GM18951 (cell line): ENCODE results near the gene PHACTR2.

Source experiments
- POLR2A ChIP-seq: IDR thresholded peaks from 4 replicates; pipeline ENCODE4 v1.6.1; 2011; ENCODE audit warnings: mild to moderate bottlenecking; ENCODE audit not compliant: insufficient read length, insufficient read depth; ENCODE audit errors: extremely low read depth
- in situ Hi-C: fragments of 300-500 bp; cut with MboI; formaldehyde crosslinking; loops from one replicate; pipeline ENCODE4 v1.12.0; 2022; ENCODE audit warnings: low sequenced_read_pairs, mixed read lengths, inconsistent platforms; ENCODE audit not compliant: unreplicated experiment

Gene PHACTR2

DNA sequence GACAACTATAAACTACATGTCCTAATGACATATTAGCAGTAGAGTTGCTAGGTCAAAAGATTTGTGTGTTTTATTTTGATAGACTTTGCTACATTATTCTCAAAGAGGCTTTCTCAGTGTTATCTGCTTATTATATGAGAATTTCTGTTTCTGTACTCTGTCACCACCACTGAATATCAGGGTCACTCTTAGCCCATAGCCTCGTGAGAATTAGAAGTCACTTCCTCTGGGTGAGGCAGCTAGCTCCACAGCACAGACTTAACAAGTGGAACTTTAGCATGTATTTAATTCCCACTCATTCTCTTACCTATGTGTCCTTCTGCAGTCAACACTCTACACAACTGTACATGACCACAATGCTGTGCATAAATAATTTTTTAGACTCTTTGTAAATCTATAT is 6.7 kb downstream of the PHACTR2 start:
- in situ Hi-C loops: no loop called here
- no peak for TF ChIP-seq POLR2A

DNA sequence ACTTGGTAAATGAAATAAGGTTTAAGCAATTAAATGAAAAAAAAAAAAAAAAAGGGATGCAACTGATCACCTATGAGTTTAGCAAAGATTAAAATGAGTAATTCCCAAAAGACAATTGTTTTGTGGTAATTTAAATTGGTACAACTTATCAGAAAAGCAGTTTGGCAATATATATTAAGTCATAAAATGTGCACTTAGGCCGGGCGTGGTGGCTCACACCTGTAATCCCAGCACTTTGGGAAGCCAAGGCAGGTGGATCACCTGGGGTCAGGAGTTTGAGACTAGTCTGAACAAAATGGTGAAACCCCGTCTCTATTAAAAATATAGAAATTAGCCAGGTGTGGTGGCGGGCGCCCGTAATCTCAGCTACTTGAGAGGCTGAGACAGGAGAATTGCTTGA is 7.9 kb downstream of the PHACTR2 start:
- no peak for TF ChIP-seq POLR2A
- in situ Hi-C loops: no loop called here

DNA sequence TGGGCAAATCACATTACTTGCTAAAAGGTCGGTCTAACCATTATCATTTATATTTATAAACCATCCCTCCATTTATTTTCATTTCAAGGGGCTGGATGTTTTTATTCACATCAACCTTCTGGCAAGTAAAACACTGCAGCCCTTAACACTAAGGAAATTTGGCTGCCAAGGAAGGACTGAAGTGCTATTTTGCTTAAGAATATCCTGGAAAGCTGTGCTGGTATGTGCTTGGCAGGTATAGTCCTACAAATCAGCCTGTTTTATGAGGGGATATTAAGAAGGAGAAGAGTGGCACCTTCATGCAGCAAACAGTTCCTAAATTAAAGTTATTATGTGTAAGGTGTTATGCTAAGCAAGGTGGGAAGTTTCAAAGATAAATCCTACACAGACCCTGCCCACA is 9.8 kb downstream of the PHACTR2 start:
- in situ Hi-C loops: no loop called here
- TF ChIP-seq POLR2A: no peak

DNA sequence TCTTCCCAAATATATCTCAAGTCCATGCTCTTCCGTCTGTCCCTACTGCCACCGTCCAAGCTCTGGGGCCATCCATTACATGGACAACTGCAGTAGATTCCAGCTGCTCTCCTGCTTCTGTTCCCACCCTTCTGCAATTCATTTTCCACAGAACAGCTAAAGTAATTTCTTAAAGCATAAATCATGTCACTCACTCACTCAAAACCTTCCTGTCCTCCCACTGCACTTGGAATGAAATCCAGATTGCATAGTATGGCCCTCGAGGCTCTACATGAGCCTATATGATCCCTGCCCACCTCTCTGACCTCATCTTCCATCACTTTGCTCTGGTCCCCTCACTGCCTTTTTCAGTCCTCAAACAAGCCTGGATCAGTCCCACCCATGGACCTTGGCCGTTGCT is 10.9 kb downstream of the PHACTR2 start:
- TF ChIP-seq POLR2A: no peak
- in situ Hi-C loops: no loop called here

DNA sequence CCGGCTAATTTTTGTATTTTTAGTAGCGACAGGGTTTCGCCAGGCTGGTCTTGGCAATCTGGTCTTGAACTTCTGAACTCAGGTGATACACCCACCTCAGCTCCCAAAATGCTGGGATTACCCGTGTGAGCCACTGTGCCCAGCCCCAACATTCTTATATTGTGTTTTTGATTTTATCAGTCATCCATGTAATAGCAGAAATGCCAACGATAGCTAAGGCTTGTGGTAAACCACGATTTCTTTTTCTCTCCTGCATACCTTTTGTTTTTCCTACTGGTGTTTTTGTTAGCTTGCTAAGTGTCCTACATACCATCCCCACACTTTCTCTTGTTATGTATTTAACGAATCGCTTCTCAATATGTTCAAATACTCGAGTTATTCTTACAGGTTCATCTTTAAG is 12.1 kb downstream of the PHACTR2 start:
- in situ Hi-C loops: no loop called here
- no peak for TF ChIP-seq POLR2A

DNA sequence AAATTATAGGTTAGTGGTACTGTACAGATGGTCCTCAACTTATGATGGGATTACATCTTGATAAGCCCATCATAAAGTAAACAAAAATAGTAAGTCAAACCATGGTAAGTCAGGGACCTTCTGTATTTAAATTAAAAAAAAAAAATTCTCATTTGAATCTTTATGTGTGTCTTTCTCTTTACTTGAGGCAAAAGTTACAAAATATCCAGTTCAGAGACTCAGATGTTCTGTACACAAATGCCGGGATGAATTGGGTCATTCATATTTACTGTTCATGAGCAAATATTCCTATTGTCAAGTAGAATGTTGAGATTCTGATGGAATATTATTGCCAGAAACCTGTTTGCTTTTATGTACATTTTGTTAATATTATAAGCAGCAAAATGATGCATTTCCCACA is 13.4 kb downstream of the PHACTR2 start:
- in situ Hi-C loops: no loop called here
- no peak for TF ChIP-seq POLR2A

DNA sequence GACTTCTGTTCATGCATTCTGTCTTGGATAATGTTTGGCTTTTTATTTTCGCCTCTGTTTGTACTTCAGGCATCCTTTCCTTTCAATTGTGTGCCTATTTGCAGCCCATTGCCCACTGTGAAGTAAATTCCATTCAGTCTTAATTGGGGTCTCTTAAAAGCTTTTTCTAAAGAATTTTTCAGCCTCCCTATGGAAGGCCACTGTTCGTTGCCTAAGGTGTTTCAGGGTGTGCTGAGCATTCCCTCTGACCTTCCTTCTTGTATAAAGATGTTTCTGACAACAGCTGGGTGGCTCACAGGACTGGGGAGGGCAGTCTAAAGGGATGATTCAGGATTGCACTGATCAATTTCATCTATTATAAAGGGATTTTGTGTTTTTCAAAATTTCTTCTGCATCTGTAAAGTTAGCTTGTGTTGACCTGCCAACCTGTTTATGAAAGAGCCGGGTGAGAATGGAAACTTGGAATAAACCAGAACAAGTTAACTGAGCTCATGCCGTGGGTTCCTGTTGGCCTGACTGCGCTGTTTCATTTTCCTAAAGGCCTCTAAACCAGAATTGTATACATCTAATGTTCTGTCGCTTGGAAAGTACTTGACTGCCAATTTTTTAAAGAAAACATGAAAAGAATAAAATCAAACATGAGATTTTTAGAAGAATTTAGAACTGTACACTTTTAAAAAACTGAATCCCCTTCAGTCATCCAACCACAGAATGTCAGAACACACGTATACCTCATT is 14.3 kb downstream of the PHACTR2 start:
- in situ Hi-C loops: no loop called here
- TF ChIP-seq POLR2A: no peak

DNA sequence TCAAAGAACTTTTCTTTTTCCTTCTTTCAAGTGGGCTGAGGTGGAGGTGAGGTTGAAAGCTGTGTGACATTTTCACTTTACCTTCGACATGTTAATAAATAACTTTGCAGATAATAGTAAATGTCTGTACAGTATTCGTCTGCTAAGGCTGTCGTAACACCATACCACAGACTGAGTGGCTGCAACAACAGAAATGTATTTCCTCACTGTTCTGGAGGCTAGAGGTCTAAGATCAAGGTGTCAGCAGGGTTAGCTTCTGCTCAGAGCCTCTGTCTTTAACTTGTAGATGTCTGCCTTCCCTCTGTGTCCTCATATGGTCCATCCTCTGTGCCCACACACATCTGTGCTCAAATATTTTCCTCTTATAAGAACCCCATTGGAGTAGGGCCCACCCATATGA is 14.9 kb downstream of the PHACTR2 start:
- TF ChIP-seq POLR2A: no peak

DNA sequence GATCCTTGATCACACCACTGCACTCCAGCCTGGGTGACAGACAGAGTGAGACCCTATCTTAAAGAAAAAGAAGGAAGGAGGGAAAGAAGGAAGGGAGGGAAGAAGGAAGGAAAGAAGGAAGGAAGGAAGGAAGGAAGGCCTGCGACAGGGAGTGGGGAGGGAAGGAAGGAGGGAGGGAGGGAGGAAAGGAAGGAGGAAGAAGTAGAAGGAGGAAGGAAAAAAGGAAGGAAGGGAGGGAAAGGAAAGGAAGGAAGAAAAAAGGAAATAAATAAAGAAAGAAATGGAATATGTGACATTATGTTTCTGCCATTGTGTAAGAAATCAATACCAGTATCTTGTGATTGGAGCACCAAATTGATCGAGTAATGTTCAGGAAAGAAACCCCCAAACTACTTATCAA is 16.2 kb downstream of the PHACTR2 start:
- TF ChIP-seq POLR2A: no peak
- in situ Hi-C loops: no loop called here

More for the DNA sequence above, 14.9 kb downstream of the PHACTR2 start:
- in situ Hi-C loops: no loop called here

DNA sequence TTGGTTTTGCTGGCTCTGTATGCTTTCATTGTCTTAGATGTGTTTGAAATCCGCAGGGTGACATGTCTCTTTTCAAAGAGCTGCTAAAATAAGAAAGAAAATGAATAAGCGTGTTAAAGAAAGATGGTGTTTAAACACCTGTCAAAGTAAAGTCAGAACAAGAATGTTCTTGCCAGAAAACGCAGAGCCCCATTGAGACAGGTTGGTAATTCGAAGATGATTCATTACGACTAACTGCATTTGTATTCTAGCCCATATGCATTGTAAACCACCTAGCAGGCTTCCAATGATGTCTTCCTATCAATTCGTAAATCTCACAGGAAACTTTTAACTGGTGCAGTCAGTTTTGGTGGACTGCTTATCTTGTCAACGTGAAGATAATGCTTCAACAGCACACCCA is 16.8 kb downstream of the PHACTR2 start:
- in situ Hi-C loops: no loop called here

DNA sequence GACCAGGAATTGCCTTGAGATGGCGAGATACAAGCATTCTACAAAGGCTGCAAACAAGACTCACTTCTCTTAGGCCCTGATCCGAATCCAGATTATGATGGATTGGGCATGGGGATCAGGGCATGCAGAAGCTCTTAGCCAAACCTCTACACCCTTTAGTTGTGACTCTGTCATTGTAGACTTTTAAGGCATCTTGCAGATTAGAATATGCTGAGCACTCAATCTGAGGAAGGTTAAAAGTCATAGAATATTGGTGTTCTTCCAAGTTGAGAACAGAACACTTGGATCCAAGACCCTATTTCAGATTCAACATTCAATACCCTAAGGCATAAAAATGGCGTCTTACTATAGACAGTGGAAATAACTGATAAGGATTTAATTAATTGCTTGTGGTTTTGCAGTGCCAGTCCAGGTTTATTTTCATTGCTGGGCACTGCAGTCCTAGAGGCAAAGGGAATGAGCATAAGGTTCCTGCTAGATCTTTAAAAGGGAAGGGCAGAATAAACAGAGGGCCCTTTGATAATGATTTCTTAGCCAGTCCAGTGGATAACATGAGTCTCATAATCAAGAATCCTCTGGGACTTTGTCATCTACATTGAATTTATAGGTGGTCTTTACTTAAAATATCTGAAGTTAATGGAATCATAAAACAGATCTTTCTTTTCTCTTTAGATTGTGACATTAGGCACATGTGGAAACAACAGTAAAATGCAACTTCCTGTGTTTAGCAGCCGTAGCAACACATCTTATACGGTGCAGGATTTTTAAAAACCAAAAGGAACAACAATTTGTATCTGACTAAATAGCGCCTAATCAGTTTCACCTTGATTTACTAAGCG is 17.6 kb downstream of the PHACTR2 start:
- in situ Hi-C loops: no loop called here
- TF ChIP-seq POLR2A: no peak

More for the DNA sequence above, 16.8 kb downstream of the PHACTR2 start:
- TF ChIP-seq POLR2A: no peak

DNA sequence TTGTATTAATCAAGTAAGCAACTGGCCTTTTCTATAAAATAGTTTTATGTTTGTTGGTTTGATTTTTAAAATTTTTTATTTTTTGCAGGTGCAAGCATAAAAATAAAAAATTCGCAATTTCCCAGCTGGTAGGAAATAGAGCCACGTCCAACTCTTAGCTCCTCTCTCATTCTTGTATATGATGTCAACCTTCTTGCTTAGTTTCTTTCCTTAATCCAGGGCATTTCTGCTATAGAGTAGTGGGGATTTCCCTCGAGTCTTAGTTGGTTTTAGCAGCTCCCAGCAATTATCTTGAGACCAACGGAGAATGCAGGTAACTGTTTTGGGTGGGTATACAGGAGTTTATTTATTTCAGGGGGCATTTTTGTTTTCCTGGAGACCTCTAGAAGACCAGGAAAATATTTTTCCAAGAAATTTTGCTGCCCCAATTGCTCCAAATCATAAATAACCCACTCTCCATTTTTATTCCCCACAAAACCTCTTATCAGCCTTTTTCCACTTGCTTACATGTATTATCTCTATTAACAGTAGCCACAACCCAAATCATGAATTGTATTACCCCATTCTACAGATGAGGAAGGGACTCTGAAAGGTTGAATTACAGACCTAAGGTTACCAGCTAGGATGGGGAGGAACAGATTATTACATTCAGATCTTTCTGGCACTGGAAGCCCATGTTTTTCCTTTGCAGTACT is 18.4 kb downstream of the PHACTR2 start:
- in situ Hi-C loops: no loop called here
- no peak for TF ChIP-seq POLR2A

DNA sequence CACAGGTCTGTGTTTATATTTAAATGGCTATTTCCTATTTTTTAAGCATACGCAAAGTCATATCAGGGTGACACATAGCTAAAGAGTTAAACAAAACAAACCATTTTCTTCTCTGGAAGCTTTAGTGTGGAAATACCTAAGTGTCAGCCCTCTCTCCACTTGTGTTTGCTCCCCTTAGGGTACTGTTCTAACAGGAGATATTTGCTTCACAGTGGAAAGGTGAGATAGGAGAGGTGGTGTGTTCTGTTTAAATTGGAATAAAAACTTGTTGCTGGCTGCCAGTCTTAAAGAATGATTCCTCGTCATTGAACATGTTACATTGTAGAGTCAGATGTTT is 18.9 kb downstream of the PHACTR2 start:
- TF ChIP-seq POLR2A: no peak
- in situ Hi-C loops: no loop called here
